DMS53 (cell line): ENCODE measurements around the gene PLOD2.

ENCODE experiments used
- DNase-seq: peaks from one replicate; lab custom pipeline; 2025; lab: John Stamatoyannopoulos, UW

The PLOD2 gene

DNA sequence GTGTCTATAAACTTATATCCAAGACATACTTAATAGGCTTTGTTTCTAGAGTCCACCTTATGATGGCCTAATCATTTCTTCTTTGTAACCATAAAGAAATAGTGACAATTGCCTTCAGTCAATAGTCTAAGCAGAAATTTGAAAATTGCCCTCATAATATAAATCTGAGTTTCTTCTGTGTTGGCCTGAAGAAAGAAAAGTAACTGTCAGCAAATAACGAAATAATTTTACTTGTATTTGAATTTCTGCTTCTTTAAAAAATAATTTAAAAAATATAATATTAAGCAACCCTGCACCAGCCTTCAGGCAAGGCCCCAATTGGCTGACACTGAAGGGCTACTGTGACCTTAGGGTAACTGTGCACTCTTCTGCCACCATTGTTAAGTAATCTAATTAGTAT, 113.5 kb downstream of the PLOD2 start:
- DNase-seq: no peak

DNA sequence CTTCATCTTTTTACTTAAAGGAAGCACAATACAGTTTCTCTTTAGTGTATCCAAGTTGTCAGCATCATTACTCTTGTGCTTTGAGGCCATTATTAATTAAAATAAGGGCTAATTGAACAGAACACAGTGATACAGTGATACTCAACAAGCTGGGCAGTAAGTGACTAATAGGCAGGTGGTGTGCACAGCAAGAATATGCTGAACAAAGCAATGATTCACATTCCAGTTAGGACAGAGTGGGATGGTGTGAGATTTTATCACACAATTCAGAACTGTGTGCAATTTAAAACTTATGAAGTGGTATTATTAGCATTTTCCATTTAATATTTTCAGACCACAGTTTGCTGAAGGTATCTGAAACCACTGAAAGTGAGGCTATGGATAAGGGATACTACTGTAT, 116.9 kb downstream of the PLOD2 start:
- no peak for DNase-seq

DNA sequence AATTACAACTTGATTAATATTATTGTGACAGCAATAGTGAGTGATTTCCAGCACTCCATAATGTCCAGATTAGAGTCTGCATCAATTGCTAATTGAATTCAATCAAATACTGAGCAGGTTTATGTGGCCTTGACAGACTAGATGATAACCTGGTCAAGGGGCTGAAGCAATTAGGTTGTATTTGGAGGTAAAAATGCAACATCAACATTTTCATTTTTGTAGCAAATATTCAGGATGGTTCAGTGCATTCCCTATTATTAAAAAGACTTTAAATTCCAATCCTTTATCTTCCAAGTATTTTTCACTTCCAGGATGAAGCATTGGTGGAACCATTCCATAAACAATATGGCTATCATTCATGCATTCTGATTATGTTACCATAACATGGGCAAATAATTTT, 120.4 kb downstream of the PLOD2 start:
- DNase-seq: no peak

DNA sequence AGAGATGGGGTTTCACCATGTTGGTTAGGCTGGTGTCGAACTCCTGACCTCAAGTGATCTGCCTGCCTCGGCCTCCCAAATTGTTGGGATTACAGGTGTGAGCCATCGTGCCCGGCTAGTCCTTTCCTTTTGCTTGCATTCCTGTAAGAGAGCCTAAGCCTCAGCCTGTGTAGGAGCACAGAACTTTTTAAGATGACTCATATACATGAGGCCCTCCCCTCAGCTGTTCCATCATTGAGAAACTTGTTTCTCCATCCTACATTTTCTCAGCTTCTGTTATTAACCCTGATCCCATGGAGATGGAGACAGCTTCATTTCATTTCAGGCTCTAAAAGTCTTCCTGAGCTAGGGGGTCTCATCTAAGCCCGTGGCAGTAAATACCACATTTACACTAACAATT, 123.3 kb downstream of the PLOD2 start:
- DNase-seq: no peak

DNA sequence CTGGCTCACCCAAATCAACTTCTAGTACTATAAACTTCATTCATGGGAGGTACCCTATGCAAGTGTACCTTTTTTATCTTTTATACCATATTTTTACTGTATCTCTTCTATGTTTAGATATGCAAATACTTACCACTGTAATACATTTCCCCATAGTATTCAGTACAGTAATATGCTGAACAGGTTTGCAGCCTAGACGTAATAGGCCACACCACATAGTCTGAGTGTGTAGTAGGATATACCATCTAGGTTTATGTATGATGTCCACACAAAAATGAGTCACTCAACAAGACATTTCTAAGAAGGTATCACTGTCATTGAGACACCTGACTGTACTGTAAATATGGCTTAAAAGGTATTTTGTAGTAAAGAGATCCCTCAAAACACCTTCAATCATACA, 124.7 kb downstream of the PLOD2 start:
- no peak for DNase-seq

DNA sequence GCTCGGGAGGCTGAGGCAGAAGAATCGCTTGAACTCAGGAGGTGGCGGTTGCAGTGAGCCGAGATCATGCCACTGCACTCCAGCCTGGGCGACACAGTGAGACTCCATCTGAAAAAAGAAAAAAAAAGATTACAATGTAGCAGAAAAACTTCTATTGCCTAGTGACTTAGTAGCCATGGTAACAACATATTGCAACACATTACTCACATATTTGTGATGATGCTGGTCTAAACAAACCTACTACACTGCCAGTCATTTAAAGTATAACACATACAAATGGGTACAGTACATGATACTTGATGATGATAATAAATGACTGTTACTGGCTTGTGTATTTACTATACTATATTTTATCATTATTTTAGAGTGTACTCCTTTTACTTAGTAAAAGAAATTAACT, 125.6 kb downstream of the PLOD2 start:
- DNase-seq: no peak

DNA sequence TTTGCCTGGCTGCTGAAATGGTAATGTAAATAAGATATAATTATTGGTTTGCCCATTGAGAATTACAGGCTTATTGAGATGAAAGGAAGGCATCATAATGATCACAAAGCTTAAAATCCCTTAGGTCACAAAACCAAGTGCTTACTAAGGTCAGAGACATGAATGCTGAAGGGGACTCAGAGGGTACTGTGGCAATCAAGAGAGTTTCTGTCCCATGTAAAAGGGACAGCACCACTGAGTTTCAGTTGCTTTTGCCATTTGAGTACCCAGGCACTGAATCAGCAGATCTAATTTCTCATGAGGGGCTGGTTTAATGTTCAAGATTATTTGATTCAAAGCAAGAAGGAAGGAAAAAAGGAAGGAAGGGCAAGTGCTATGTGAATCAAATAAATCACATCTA, 127.0 kb downstream of the PLOD2 start:
- DNase-seq: no peak

DNA sequence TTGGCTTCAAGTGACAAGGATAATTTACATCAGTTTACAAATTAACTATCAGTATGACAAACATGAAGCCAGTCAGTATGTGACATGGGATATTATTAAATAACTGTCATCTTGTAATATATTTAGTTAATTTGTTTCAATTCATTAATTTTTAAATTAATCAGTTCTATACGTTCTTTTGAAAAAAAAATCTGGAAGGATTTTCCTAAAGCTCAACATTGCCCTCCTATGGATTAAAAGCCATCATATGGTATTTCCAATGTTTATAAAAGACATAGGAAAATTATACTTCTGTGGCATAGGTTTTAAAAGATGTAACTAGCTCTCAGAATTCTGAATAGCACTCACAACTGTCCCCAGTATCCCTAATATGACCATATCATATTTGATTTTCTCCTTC, 134.4 kb downstream of the PLOD2 start:
- peak; percentile 10 for DNase-seq

DNA sequence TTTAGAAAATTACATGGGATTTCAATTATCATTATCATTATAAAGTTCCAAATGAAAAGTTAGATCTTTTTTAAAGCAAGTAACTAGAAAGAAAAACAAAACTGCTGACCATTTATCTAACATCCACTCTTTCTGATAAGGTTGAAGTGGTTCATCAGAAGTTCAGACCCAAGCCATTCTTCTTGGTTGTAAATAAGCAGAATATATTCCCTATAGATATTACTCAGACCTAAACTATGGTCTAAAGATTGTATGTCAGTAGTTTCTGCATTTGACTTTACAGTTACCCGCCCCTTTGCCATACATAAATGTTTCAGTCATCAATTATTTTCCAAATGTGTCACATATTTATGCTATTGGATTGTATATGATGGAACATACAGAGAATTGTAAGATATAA, 136.7 kb downstream of the PLOD2 start:
- DNase-seq: no peak

DNA sequence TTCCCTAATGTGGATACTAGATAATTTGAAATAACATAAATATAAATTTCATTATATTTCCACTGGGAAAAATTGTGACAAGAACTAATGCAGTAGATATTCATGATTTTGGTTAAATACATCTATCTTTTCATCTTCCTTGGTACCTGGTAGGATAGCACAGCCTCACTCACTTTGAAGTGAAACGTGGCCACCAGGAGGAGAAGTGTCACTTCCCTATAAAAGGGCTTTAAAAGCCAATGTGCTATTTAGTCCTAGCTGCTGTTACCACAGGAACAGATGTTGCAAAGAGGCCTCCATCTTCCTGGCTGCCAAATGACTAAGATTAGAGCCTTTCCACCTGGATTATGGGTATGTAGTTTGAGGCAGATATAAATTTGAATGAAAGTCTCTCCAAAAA, 140.0 kb downstream of the PLOD2 start:
- DNase-seq: peak; percentile 26

DNA sequence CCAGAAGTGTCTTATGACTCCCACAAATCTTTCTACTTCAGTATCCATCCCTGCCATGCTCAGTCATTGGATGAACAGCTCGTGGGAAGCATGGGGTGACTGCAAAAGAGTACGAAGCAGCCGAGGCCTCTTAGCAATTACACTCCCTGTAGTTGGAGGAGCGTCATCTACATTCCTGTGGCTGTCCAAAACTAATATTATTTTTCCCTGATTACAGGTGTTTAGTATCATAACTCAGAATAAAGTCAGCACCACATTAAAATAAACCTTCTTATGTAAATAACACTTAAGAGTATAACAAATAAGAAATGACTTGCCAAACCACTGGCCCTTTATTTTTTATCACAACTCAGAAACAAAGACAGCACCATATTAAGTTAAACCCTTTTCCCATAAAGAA, 141.5 kb downstream of the PLOD2 start:
- no peak for DNase-seq
